HEK293 (cell line): ENCODE results near the gene PPARD.

Experiments
- CTCF ChIA-PET: fragments of 350-600 bp; formaldehyde crosslinking; extraction: SDS; loops from one replicate; lab custom pipeline; 2021; ENCODE audit warnings: antibody characterized with exemption; lab: Yijun Ruan, JAX
- POLR2A ChIA-PET: fragments of 300-600 bp; formaldehyde crosslinking; extraction: SDS; loops from one replicate; lab custom pipeline; 2020; ENCODE audit warnings: antibody characterized with exemption, inconsistent platforms; lab: Yijun Ruan, JAX
- H3K27ac ChIP-seq: fragments of 200-500 bp; sonication (Bioruptor generic); 2 replicates; pipeline ENCODE4 v1.5.1; 2014; ENCODE audit warnings: low read depth, low read length, control low read depth, inconsistent platforms; ENCODE audit errors: extremely low read depth
- H3K36me3 ChIP-seq, 2 experiments: fragments of 200-500 bp in 1 of 2; sonication (Bioruptor generic) in 1 of 2; 1 replicate in 1 of 2; 2 replicates in 1 of 2; pipeline ENCODE4 v1.5.1; 2014 to 2017; ENCODE audit warnings: inconsistent platforms in 2 of 2, low read length in 2 of 2; ENCODE audit not compliant: control insufficient read depth in 2 of 2, insufficient read depth in 1 of 2
- H3K4me1 ChIP-seq: fragments of 200-500 bp; sonication (Bioruptor generic); 2 replicates; pipeline ENCODE4 v1.5.1; 2014; ENCODE audit warnings: mild to moderate bottlenecking, low read length, inconsistent platforms; ENCODE audit not compliant: control insufficient read depth, insufficient read depth
- H3K4me3 ChIP-seq: 2 replicates; pipeline ENCODE4 v1.5.1; 2011; ENCODE audit warnings: low read depth, mild to moderate bottlenecking, control low read depth, low read length, moderate library complexity
- H3K9me3 ChIP-seq: fragments of 200-500 bp; sonication (Bioruptor generic); 2 replicates; pipeline ENCODE4 v1.5.1; 2014; ENCODE audit warnings: low read depth, low read length, inconsistent platforms; ENCODE audit not compliant: control insufficient read depth, insufficient read depth
- GFI1B ChIP-seq: fragments of 450-650 bp; formaldehyde crosslinking; IDR thresholded peaks from 2 replicates; pipeline ENCODE4 v1.5.1; 2016; ENCODE audit warnings: missing biosample characterization, missing genetic modification characterization
- KLF1 ChIP-seq: fragments of 450-650 bp; formaldehyde crosslinking; IDR thresholded peaks from 2 replicates; pipeline ENCODE4 v1.5.1; 2016; ENCODE audit warnings: missing biosample characterization, missing genetic modification characterization
- MEIS1 ChIP-seq: sonication (generic); formaldehyde crosslinking; IDR thresholded peaks from 2 replicates; pipeline ENCODE4 v1.8.1; 2022; ENCODE audit warnings: missing genetic modification reagents, mild to moderate bottlenecking, borderline replicate concordance
- MZF1 ChIP-seq: fragments of 450-650 bp; formaldehyde crosslinking; IDR thresholded peaks from 2 replicates; pipeline ENCODE4 v1.5.1; 2017; ENCODE audit warnings: missing biosample characterization, missing genetic modification characterization, borderline replicate concordance
- SETDB1 ChIP-seq: IDR thresholded peaks from one replicate; pipeline ENCODE4 v1.6.1; 2017; ENCODE audit warnings: mild to moderate bottlenecking, low read length, moderate library complexity, mixed read lengths; ENCODE audit not compliant: insufficient read length
- TCF7L2 ChIP-seq: IDR thresholded peaks from 2 replicates; pipeline ENCODE4 v1.6.1; 2011; ENCODE audit warnings: low read depth, mild to moderate bottlenecking, inconsistent platforms, low read length, moderate library complexity, borderline replicate concordance
- YY1 ChIP-seq: fragments of 450-650 bp; formaldehyde crosslinking; IDR thresholded peaks from 2 replicates; pipeline ENCODE4 v1.5.1; 2018; ENCODE audit warnings: missing biosample characterization, missing genetic modification characterization
- ZBTB17 ChIP-seq: fragments of 450-650 bp; formaldehyde crosslinking; IDR thresholded peaks from 2 replicates; pipeline ENCODE4 v1.5.1; 2016; ENCODE audit warnings: missing biosample characterization, missing genetic modification characterization
- ZNF133 ChIP-seq: fragments of 450-650 bp; formaldehyde crosslinking; IDR thresholded peaks from 2 replicates; pipeline ENCODE4 v1.5.1; 2016; ENCODE audit warnings: missing biosample characterization, missing genetic modification characterization
- ZNF146 ChIP-seq: fragments of 450-650 bp; formaldehyde crosslinking; IDR thresholded peaks from 2 replicates; pipeline ENCODE4 v1.5.1; 2016; ENCODE audit warnings: missing biosample characterization, missing genetic modification characterization
- ZNF214 ChIP-seq: fragments of 450-650 bp; formaldehyde crosslinking; IDR thresholded peaks from 2 replicates; pipeline ENCODE4 v1.5.1; 2017; ENCODE audit warnings: missing biosample characterization, mild to moderate bottlenecking, missing genetic modification characterization, borderline replicate concordance
- ZNF302 ChIP-seq: fragments of 450-650 bp; formaldehyde crosslinking; IDR thresholded peaks from 2 replicates; pipeline ENCODE4 v1.5.1; 2016; ENCODE audit warnings: missing biosample characterization, missing genetic modification characterization, low read depth
- ZNF354C ChIP-seq: fragments of 450-650 bp; formaldehyde crosslinking; IDR thresholded peaks from 2 replicates; pipeline ENCODE4 v1.5.1; 2016; ENCODE audit warnings: missing biosample characterization, missing genetic modification characterization, low read depth, borderline replicate concordance
- ZNF394 ChIP-seq: fragments of 450-650 bp; formaldehyde crosslinking; IDR thresholded peaks from 2 replicates; pipeline ENCODE4 v1.5.1; 2016; ENCODE audit warnings: missing biosample characterization, missing genetic modification characterization, mild to moderate bottlenecking, moderate library complexity, borderline replicate concordance
- ZNF416 ChIP-seq: fragments of 450-650 bp; formaldehyde crosslinking; IDR thresholded peaks from 2 replicates; pipeline ENCODE4 v1.5.1; 2016; ENCODE audit warnings: missing biosample characterization, missing genetic modification characterization
- ZNF514 ChIP-seq: fragments of 450-650 bp; formaldehyde crosslinking; IDR thresholded peaks from 2 replicates; pipeline ENCODE4 v1.5.1; 2016; ENCODE audit warnings: missing biosample characterization, missing genetic modification characterization
- ZNF549 ChIP-seq: fragments of 450-650 bp; IDR thresholded peaks from 2 replicates; pipeline ENCODE4 v1.5.1; 2018; ENCODE audit warnings: missing biosample characterization, missing genetic modification characterization, mild to moderate bottlenecking, inconsistent platforms, moderate library complexity
- ZNF629 ChIP-seq: fragments of 450-650 bp; formaldehyde crosslinking; IDR thresholded peaks from 2 replicates; pipeline ENCODE4 v1.5.1; 2017; ENCODE audit warnings: missing biosample characterization, missing genetic modification characterization
- ZNF792 ChIP-seq: fragments of 450-650 bp; formaldehyde crosslinking; IDR thresholded peaks from 2 replicates; pipeline ENCODE4 v1.5.1; 2016; ENCODE audit warnings: missing biosample characterization, missing genetic modification characterization
- ZNF837 ChIP-seq: fragments of 450-650 bp; formaldehyde crosslinking; IDR thresholded peaks from 2 replicates; pipeline ENCODE4 v1.5.1; 2016; ENCODE audit warnings: missing biosample characterization, missing genetic modification characterization
- TF ChIP-seq, protein P1 (sequence below): fragments of 450-650 bp; formaldehyde crosslinking; IDR thresholded peaks from 2 replicates; pipeline ENCODE4 v1.5.1; 2016; ENCODE audit warnings: missing biosample characterization, missing genetic modification characterization
- TF ChIP-seq, protein P2 (sequence below): fragments of 450-650 bp; IDR thresholded peaks from 2 replicates; pipeline ENCODE4 v1.5.1; 2018; ENCODE audit warnings: missing biosample characterization, missing genetic modification characterization
- TF ChIP-seq, protein P3 (sequence below): fragments of 450-650 bp; formaldehyde crosslinking; IDR thresholded peaks from 2 replicates; pipeline ENCODE4 v1.5.1; 2016; ENCODE audit warnings: missing biosample characterization, missing genetic modification characterization

PPARD gene

DNA sequence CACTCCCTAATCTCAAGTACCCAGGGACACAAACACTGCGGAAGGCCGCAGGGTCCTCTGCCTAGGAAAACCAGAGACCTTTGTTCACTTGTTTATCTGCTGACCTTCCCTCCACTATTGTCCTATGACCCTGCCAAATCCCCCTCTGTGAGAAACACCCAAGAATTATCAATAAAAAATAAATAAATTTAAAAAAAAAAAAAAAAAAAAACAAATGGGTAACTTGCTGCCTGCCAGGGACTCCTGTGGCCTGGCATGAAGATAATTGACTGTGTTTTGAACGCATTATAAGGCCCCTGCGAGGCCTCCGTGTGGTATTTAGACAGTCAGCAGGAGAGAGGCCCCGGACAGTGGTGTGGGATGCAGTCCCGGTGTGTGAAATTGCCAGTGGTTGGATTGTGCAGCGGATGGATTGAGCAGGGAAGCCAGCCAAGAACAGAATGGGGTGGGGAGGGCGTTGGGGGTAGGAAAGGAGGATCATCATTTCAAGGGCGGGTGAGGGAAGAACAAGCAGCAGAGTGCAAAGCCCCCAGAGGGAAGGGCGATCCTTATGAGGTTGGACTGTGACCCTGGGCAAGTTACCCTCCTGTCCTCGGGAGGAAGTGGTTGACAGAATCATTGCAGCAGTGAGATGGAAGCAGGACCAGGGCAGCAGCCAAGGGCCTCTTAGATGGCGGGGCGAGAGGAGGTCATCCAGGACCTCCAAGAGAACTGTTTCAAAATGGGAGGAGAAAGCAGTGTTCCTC lies 43.3 kb downstream of the PPARD start (continued):
- TF ChIP-seq ZNF146 (tag by site-specific recombination) (no peak), KLF1 (tag by site-specific recombination) (peak; percentile 59), ZBTB17 (tag by site-specific recombination) (peak; percentile 50; the same call in 1 of the 2 replicates), ZNF354C (tag by site-specific recombination) (no peak), ZNF214 (no peak), ZNF416 (tag by site-specific recombination) (no peak), ZNF394 (no peak), TCF7L2 (no peak), ZNF792 (tag by site-specific recombination) (no peak), MEIS1 (no peak), ZNF514 (tag by site-specific recombination) (no peak), ZNF133 (no peak), GFI1B (tag by site-specific recombination) (no peak), MZF1 (tag by site-specific recombination) (no peak)

DNA sequence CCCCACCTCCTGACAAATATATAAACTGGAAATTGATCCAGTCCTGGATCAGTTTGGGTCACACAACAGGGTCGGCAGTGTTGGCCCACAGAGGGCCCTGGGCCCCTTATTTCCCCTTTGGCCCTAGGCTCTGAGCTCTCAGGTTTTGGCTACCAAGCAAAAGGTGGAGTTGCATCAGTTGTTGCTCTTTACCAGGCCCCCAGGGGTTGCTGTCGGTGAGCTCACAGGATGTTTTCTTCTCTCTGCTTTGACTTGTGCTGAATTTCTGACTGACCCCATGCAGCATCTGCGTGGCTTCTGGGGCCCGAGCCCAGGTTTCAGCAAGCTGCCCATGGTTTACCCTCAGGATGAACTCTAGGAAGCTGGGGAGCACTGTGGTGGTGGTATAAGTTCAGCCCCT lies 44.6 kb downstream of the PPARD start:
- H3K36me3 ChIP-seq: no peaks in the 10 kb centered on the region
- H3K9me3 ChIP-seq: no peaks in the 10 kb centered on the region
- peaks cover 5% of the 10 kb centered on the region; the same call in 1 of the 2 replicates for H3K4me1 ChIP-seq
- H3K27ac ChIP-seq: no peak overlapping the region
- CTCF ChIA-PET: no interaction called here
- TF ChIP-seq, protein P1, sequence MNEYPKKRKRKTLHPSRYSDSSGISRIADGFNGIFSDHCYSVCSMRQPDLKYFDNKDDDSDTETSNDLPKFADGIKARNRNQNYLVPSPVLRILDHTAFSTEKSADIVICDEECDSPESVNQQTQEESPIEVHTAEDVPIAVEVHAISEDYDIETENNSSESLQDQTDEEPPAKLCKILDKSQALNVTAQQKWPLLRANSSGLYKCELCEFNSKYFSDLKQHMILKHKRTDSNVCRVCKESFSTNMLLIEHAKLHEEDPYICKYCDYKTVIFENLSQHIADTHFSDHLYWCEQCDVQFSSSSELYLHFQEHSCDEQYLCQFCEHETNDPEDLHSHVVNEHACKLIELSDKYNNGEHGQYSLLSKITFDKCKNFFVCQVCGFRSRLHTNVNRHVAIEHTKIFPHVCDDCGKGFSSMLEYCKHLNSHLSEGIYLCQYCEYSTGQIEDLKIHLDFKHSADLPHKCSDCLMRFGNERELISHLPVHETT (tag by site-specific recombination): no peak
- no peak for TF ChIP-seq ZNF549 (tag by site-specific recombination)
- TF ChIP-seq SETDB1: no peak
- no peak for TF ChIP-seq ZNF302 (tag by site-specific recombination)
- no peak for TF ChIP-seq ZNF629
- no peak for TF ChIP-seq YY1 (tag by site-specific recombination)
- TF ChIP-seq, protein P2, sequence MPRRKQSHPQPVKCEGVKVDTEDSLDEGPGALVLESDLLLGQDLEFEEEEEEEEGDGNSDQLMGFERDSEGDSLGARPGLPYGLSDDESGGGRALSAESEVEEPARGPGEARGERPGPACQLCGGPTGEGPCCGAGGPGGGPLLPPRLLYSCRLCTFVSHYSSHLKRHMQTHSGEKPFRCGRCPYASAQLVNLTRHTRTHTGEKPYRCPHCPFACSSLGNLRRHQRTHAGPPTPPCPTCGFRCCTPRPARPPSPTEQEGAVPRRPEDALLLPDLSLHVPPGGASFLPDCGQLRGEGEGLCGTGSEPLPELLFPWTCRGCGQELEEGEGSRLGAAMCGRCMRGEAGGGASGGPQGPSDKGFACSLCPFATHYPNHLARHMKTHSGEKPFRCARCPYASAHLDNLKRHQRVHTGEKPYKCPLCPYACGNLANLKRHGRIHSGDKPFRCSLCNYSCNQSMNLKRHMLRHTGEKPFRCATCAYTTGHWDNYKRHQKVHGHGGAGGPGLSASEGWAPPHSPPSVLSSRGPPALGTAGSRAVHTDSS (tag by site-specific recombination): no peak
- TF ChIP-seq, protein P3, sequence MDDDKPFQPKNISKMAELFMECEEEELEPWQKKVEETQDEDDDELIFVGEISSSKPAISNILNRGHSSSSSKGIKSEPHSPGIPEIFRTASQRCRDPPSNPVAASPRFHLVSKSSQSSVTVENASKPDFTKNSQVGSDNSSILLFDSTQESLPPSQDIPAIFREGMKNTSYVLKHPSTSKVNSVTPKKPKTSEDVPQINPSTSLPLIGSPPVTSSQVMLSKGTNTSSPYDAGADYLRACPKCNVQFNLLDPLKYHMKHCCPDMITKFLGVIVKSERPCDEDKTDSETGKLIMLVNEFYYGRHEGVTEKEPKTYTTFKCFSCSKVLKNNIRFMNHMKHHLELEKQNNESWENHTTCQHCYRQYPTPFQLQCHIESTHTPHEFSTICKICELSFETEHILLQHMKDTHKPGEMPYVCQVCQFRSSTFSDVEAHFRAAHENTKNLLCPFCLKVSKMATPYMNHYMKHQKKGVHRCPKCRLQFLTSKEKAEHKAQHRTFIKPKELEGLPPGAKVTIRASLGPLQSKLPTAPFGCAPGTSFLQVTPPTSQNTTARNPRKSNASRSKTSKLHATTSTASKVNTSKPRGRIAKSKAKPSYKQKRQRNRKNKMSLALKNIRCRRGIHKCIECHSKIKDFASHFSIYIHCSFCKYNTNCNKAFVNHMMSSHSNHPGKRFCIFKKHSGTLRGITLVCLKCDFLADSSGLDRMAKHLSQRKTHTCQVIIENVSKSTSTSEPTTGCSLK: no peak
- no peak for TF ChIP-seq ZNF837 (tag by site-specific recombination)
- TF ChIP-seq, all 188 proteins: peak for 0
- no peak overlapping the region for H3K4me3 ChIP-seq
- POLR2A ChIA-PET: no interaction called here
